IMR-90 (cell line): Measurements from ENCODE around the gene CACNA2D4. TPM values are rescaled to one million over a fixed set of nuclear protein-coding genes. Genes with fewer than 3 reads are reported as not detected.

Source experiments
- ATAC-seq: fragments of 200-7000 bp; cut with Tn5 transposase; 2 replicates; pipeline ENCODE4 v1.9.1; 2020; ENCODE audit warnings: low read depth, mild to moderate bottlenecking, moderate library complexity
- BruUV-seq: library from RNA; stranded (reverse); fragments of 400-500 nt; replicated peaks from 2 replicates; lab custom pipeline; 2021; lab: Mats Ljungman, UMichigan
- CTCF ChIA-PET: fragments of 300-600 bp; formaldehyde crosslinking; extraction: SDS; loops from one replicate; lab custom pipeline; 2021; ENCODE audit warnings: antibody characterized with exemption; lab: Yijun Ruan, JAX
- POLR2A ChIA-PET: fragments of 300-600 bp; sonication (Branson Sonifier 250); formaldehyde crosslinking; loops from one replicate; lab custom pipeline; 2022; ENCODE audit warnings: antibody characterized with exemption; ENCODE audit not compliant: unreplicated experiment; lab: Charles Lee
- DNase-seq: peaks from one replicate; pipeline ENCODE4 v3.0.0; 2013
- H2AFZ ChIP-seq: replicated peaks from 2 replicates; pipeline ENCODE3; 2013; ENCODE audit warnings: low read length, mild to moderate bottlenecking; ENCODE audit not compliant: poor library complexity
- H2AK5ac ChIP-seq: 2 replicates; pipeline ENCODE4 v1.6.1; 2013; ENCODE audit warnings: low read depth, low read length, inconsistent platforms
- H2AK9ac ChIP-seq: replicated peaks from 2 replicates; pipeline ENCODE3; 2013; ENCODE audit warnings: mild to moderate bottlenecking, low read depth, low read length, moderate library complexity; ENCODE audit not compliant: poor library complexity
- H2BK120ac ChIP-seq: 2 replicates; pipeline ENCODE4 v1.6.1; 2013; ENCODE audit warnings: low read depth, low read length, inconsistent platforms
- H2BK15ac ChIP-seq: 3 replicates; pipeline ENCODE4 v1.6.1; 2013; ENCODE audit warnings: low read depth, low read length, inconsistent platforms
- H2BK20ac ChIP-seq: 2 replicates; pipeline ENCODE4 v1.6.1; 2013; ENCODE audit warnings: low read depth, mild to moderate bottlenecking, inconsistent platforms, low read length, moderate library complexity
- H2BK5ac ChIP-seq: 2 replicates; pipeline ENCODE4 v1.6.1; 2013; ENCODE audit warnings: mild to moderate bottlenecking, low read depth, low read length, inconsistent platforms; ENCODE audit not compliant: poor library complexity, severe bottlenecking
- H3K14ac ChIP-seq: replicated peaks from 2 replicates; pipeline ENCODE4 v1.6.1; 2013; ENCODE audit warnings: low read depth, low read length, inconsistent platforms
- H3K18ac ChIP-seq: 2 replicates; pipeline ENCODE4 v1.6.1; 2013; ENCODE audit warnings: low read depth, low read length, control low read depth
- H3K23ac ChIP-seq: 2 replicates; pipeline ENCODE4 v1.6.1; 2013; ENCODE audit warnings: low read depth, low read length, inconsistent platforms
- H3K27ac ChIP-seq: 2 replicates; pipeline ENCODE4 v1.5.1; 2013; ENCODE audit warnings: mild to moderate bottlenecking, control low read depth, low read length; ENCODE audit not compliant: insufficient read depth
- H3K27me3 ChIP-seq: 2 replicates; pipeline ENCODE4 v1.6.1; 2013; ENCODE audit warnings: low read length; ENCODE audit not compliant: control insufficient read depth, insufficient read depth
- H3K36me3 ChIP-seq: 2 replicates; pipeline ENCODE4 v1.6.1; 2013; ENCODE audit warnings: low read length, mixed read lengths; ENCODE audit not compliant: control insufficient read depth, insufficient read depth
- H3K4ac ChIP-seq: 2 replicates; pipeline ENCODE4 v1.6.1; 2013; ENCODE audit warnings: low read depth, low read length, inconsistent platforms
- H3K4me1 ChIP-seq: 2 replicates; pipeline ENCODE4 v1.6.1; 2013; ENCODE audit warnings: low read length, mixed read lengths; ENCODE audit not compliant: control insufficient read depth, insufficient read depth
- H3K4me2 ChIP-seq: 2 replicates; pipeline ENCODE4 v1.6.1; 2013; ENCODE audit warnings: low read depth, mild to moderate bottlenecking, control low read depth, low read length, moderate library complexity
- H3K4me3 ChIP-seq: 2 replicates; pipeline ENCODE4 v1.5.1; 2013; ENCODE audit warnings: low read depth, mild to moderate bottlenecking, control low read depth, low read length, moderate library complexity; ENCODE audit not compliant: insufficient read depth
- H3K56ac ChIP-seq: 2 replicates; pipeline ENCODE4 v1.6.1; 2013; ENCODE audit warnings: low read length, inconsistent platforms; ENCODE audit not compliant: insufficient read depth; ENCODE audit errors: extremely low read depth
- H3K79me1 ChIP-seq, 2 experiments: 2 replicates each; pipeline ENCODE4 v1.6.1; 2013; ENCODE audit warnings: low read length in 2 of 2, inconsistent platforms in 1 of 2, low read depth in 1 of 2
- H3K9ac ChIP-seq: 2 replicates; pipeline ENCODE4 v1.6.1; 2013; ENCODE audit warnings: low read depth, low read length, control low read depth
- H3K9me1 ChIP-seq: 2 replicates; pipeline ENCODE4 v1.6.1; 2013; ENCODE audit warnings: low read length, inconsistent platforms; ENCODE audit not compliant: insufficient read depth
- H3K9me3 ChIP-seq: 2 replicates; pipeline ENCODE4 v1.6.1; 2013; ENCODE audit warnings: low read length; ENCODE audit not compliant: control insufficient read depth, insufficient read depth
- H4K20me1 ChIP-seq: 2 replicates; pipeline ENCODE4 v1.6.1; 2013; ENCODE audit warnings: low read length, inconsistent platforms; ENCODE audit not compliant: insufficient read depth
- H4K5ac ChIP-seq: 2 replicates; pipeline ENCODE4 v1.6.1; 2013; ENCODE audit warnings: mild to moderate bottlenecking, low read depth, low read length, control low read depth
- H4K8ac ChIP-seq, 2 experiments: 2 replicates each; pipeline ENCODE4 v1.6.1; 2013; ENCODE audit warnings: low read depth in 2 of 2, low read length in 2 of 2, control low read depth in 1 of 2, inconsistent platforms in 1 of 2
- H4K91ac ChIP-seq: 2 replicates; pipeline ENCODE4 v1.6.1; 2013; ENCODE audit warnings: low read depth, low read length, inconsistent platforms; ENCODE audit not compliant: insufficient read depth
- BHLHE40 ChIP-seq: fragments of 150-350 bp; IDR thresholded peaks from 2 replicates; pipeline ENCODE4 v1.6.1; 2016; ENCODE audit warnings: mild to moderate bottlenecking, low read depth, low read length
- CEBPB ChIP-seq: IDR thresholded peaks from 2 replicates; pipeline ENCODE4 v1.6.1; 2012; ENCODE audit warnings: low read depth, low read length, improper control_type of control experiment
- CHD1 ChIP-seq: IDR thresholded peaks from 2 replicates; pipeline ENCODE4 v1.6.1; 2012; ENCODE audit warnings: low read depth, low read length, improper control_type of control experiment
- FOS ChIP-seq: fragments of 150-350 bp; IDR thresholded peaks from 2 replicates; pipeline ENCODE4 v1.6.1; 2016; ENCODE audit warnings: low read depth, low read length
- MAFK ChIP-seq: IDR thresholded peaks from 2 replicates; pipeline ENCODE4 v1.6.1; 2012; ENCODE audit warnings: low read depth, low read length, improper control_type of control experiment
- MAZ ChIP-seq: IDR thresholded peaks from 2 replicates; pipeline ENCODE4 v1.6.1; 2012; ENCODE audit warnings: low read depth, mild to moderate bottlenecking, low read length, improper control_type of control experiment, moderate library complexity, borderline replicate concordance
- MXI1 ChIP-seq: IDR thresholded peaks from 2 replicates; pipeline ENCODE4 v1.6.1; 2012; ENCODE audit warnings: low read depth, mild to moderate bottlenecking, low read length, moderate library complexity, borderline replicate concordance
- NFE2L2 ChIP-seq: fragments of 150-350 bp; IDR thresholded peaks from 2 replicates; pipeline ENCODE4 v1.6.1; 2016; ENCODE audit warnings: low read depth, mild to moderate bottlenecking, low read length
- POLR2A ChIP-seq: IDR thresholded peaks from 2 replicates; pipeline ENCODE4 v1.6.1; 2012; ENCODE audit warnings: mild to moderate bottlenecking, low read depth, low read length
- RAD21 ChIP-seq: IDR thresholded peaks from 2 replicates; pipeline ENCODE4 v1.6.1; 2012; ENCODE audit warnings: low read length, improper control_type of control experiment
- RCOR1 ChIP-seq: IDR thresholded peaks from 2 replicates; pipeline ENCODE4 v1.6.1; 2012; ENCODE audit warnings: mild to moderate bottlenecking, low read length, improper control_type of control experiment; ENCODE audit not compliant: insufficient replicate concordance
- RFX5 ChIP-seq: IDR thresholded peaks from 2 replicates; pipeline ENCODE4 v1.8.0; 2012; ENCODE audit warnings: low read depth, mild to moderate bottlenecking, low read length, moderate library complexity
- SMC3 ChIP-seq: fragments of 150-350 bp; IDR thresholded peaks from 2 replicates; pipeline ENCODE4 v1.6.1; 2016; ENCODE audit warnings: low read depth, mild to moderate bottlenecking, antibody characterized with exemption, low read length, moderate library complexity
- USF2 ChIP-seq: fragments of 150-350 bp; IDR thresholded peaks from 2 replicates; pipeline ENCODE4 v1.6.1; 2017; ENCODE audit warnings: mild to moderate bottlenecking, antibody characterized with exemption, low read length, low read depth
- WGBS, 2 experiments: methylation state at CpG; one replicate each; pipeline versions ENCODE4 v1.1.5 to v1.1.7; 2013; ENCODE audit warnings: missing lambda C conversion rate in 2 of 2; ENCODE audit not compliant: insufficient read length in 1 of 2; ENCODE audit errors: extremely low coverage in 2 of 2; 5-methylcytosine and 5-hydroxymethylcytosine counted together
- dilution Hi-C: fragments of 300-500 bp; cut with HindIII; formaldehyde crosslinking; loops from one replicate; pipeline ENCODE4 v1.14.3; 2018; ENCODE audit warnings: low sequenced_read_pairs; ENCODE audit not compliant: unreplicated experiment
- in situ Hi-C: fragments of 300-500 bp; cut with MboI; formaldehyde crosslinking; loops from 3 replicates; pipeline ENCODE4 v1.14.3; 2019; ENCODE audit warnings: low sequenced_read_pairs, inconsistent platforms, mixed read lengths
- intact Hi-C: fragments of 100-400 bp; cut with micrococcal nuclease; formaldehyde crosslinking; loops from 2 replicates; pipeline ENCODE4 v1.10.0; 2022
- polyA plus RNA-seq, 3 experiments: library from polyadenylated mRNA; depleted of rRNA; stranded (reverse); fragments of >200 nt; gene quantifications; 2 replicates each; pipeline ENCODE4 v1.2.3, GENCODE V29; 2012; ENCODE audit warnings: low replicate concordance in 1 of 3
- total RNA-seq: library from RNA; depleted of rRNA; stranded (reverse); fragments of >200 nt; gene quantifications from 2 replicates; pipeline ENCODE4 v1.2.3, GENCODE V29; 2012
- TF ChIP-seq, protein P1 (sequence below): fragments of 150-350 bp; IDR thresholded peaks from 2 replicates; pipeline ENCODE4 v1.6.1; 2016; ENCODE audit warnings: low read depth, mild to moderate bottlenecking, low read length, moderate library complexity, borderline replicate concordance
- TF ChIP-seq, protein P2 (sequence below): conservative IDR thresholded peaks from 2 replicates; pipeline ENCODE4 v1.5.1; 2012; ENCODE audit warnings: mild to moderate bottlenecking, low read depth, low read length, improper control_type of control experiment

The CACNA2D4 gene
- total and polyA plus RNA-seq, 2 of the 4 experiments (the other 2 are of a cell fraction), result 0.18 to 0.22 TPM

GRCh38 chr12:1920436-1920835 lies 2.0 kb upstream of the CACNA2D4 start:
- BruUV-seq, result no TSS peak
- Histone ChIP-seq H3K4me2 (no peak overlapping the region), H3K4me3 (no peak overlapping the region), H3K27ac (no peak overlapping the region), H2AFZ (no peak overlapping the region), H4K91ac (no peak overlapping the region), H4K5ac (no peak overlapping the region), H3K56ac (no peak overlapping the region), H3K4ac (no peak overlapping the region), H2BK15ac (no peak overlapping the region), H2BK120ac (no peak overlapping the region), H2AK9ac (no peak overlapping the region), H3K14ac (no peak overlapping the region), H4K20me1 (no peaks in the 10 kb centered on the region), H2AK5ac (no peak overlapping the region), H4K8ac (no peak overlapping the region), H3K18ac (no peak overlapping the region), H3K9ac (no peak overlapping the region), H3K9me3 (no peaks in the 10 kb centered on the region), H3K36me3 (no peaks in the 10 kb centered on the region), H3K9me1 (no peaks in the 10 kb centered on the region), H2BK5ac (no peak overlapping the region), H2BK20ac (no peak overlapping the region), H3K23ac (no peak overlapping the region), H3K79me1 (no peaks in the 10 kb centered on the region), H3K27me3 (peaks cover 69% of the 10 kb centered on the region), H3K4me1 (no peaks in the 10 kb centered on the region)
- no peak for DNase-seq
- ChIA-PET POLR2A (no interaction called here), CTCF (no interaction called here)
- intact Hi-C loops, result no loop called here
- TF ChIP-seq RCOR1 (no peak), RAD21 (no peak), POLR2A (no peak), RFX5 (no peak), CEBPB (no peak), MXI1 (no peak), SMC3 (no peak), MAZ (no peak), USF2 (no peak), CHD1 (no peak), NFE2L2 (no peak), FOS (no peak), BHLHE40 (no peak), MAFK (no peak)
- TF ChIP-seq, protein P1, sequence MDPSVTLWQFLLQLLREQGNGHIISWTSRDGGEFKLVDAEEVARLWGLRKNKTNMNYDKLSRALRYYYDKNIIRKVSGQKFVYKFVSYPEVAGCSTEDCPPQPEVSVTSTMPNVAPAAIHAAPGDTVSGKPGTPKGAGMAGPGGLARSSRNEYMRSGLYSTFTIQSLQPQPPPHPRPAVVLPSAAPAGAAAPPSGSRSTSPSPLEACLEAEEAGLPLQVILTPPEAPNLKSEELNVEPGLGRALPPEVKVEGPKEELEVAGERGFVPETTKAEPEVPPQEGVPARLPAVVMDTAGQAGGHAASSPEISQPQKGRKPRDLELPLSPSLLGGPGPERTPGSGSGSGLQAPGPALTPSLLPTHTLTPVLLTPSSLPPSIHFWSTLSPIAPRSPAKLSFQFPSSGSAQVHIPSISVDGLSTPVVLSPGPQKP, result no peak
- TF ChIP-seq, protein P2, sequence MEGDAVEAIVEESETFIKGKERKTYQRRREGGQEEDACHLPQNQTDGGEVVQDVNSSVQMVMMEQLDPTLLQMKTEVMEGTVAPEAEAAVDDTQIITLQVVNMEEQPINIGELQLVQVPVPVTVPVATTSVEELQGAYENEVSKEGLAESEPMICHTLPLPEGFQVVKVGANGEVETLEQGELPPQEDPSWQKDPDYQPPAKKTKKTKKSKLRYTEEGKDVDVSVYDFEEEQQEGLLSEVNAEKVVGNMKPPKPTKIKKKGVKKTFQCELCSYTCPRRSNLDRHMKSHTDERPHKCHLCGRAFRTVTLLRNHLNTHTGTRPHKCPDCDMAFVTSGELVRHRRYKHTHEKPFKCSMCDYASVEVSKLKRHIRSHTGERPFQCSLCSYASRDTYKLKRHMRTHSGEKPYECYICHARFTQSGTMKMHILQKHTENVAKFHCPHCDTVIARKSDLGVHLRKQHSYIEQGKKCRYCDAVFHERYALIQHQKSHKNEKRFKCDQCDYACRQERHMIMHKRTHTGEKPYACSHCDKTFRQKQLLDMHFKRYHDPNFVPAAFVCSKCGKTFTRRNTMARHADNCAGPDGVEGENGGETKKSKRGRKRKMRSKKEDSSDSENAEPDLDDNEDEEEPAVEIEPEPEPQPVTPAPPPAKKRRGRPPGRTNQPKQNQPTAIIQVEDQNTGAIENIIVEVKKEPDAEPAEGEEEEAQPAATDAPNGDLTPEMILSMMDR, result no peak
- WGBS, 2 experiments, result no CpG with 5 or more reads among the region's 13 CpGs
- dilution Hi-C loops, result no loop called here
- in situ Hi-C loops, result no loop called here
- ATAC-seq, result no peak
